HepG2 (cell line): ENCODE results near the gene FCRLA. TPM values are rescaled to one million over a fixed set of nuclear protein-coding genes. Genes with fewer than 3 reads are reported as not detected.
A peak's percentile ranks its signal among the peaks of the same experiment; 100 is the strongest.

ENCODE experiments used
- AGO2 ChIP-seq: fragments of 200-400 bp; formaldehyde crosslinking; optimal IDR thresholded peaks from 2 replicates; pipeline ENCODE3; 2017; ENCODE audit warnings: mild to moderate bottlenecking, low read depth, low read length, moderate library complexity
- ARNT2 ChIP-seq: sonication (generic); formaldehyde crosslinking; IDR thresholded peaks from 2 replicates; pipeline ENCODE4 v1.8.0; 2022; ENCODE audit warnings: mild to moderate bottlenecking, low read depth, missing genetic modification reagents, moderate library complexity
- CHD2 ChIP-seq: IDR thresholded peaks from 2 replicates; pipeline ENCODE4 v1.6.1; 2011; ENCODE audit warnings: low read depth, low read length, improper control_type of control experiment
- EED ChIP-seq: sonication (generic); formaldehyde crosslinking; IDR thresholded peaks from 2 replicates; pipeline ENCODE4 v1.5.0; 2020; ENCODE audit warnings: mild to moderate bottlenecking, missing genetic modification reagents
- NBN ChIP-seq: fragments of 450-650 bp; conservative IDR thresholded peaks from 2 replicates; pipeline ENCODE4 v1.6.1; 2017
- NCOR1 ChIP-seq: fragments of 200-600 bp; sonication (generic); IDR thresholded peaks from 2 replicates; pipeline ENCODE4 v1.7.0; 2017; ENCODE audit warnings: antibody characterized with exemption, low read length, borderline replicate concordance
- NFE2L2 ChIP-seq: fragments of 150-350 bp; IDR thresholded peaks from 2 replicates; pipeline ENCODE4 v1.6.1; 2014; ENCODE audit warnings: low read length
- PHF5A ChIP-seq: IDR thresholded peaks from one replicate; pipeline ENCODE4 v1.6.1; 2018; ENCODE audit warnings: low read depth, missing genetic modification reagents; ENCODE audit not compliant: unreplicated experiment
- SP5 ChIP-seq: IDR thresholded peaks from 2 replicates; pipeline ENCODE4 v1.6.1; 2016; ENCODE audit warnings: low read depth, borderline replicate concordance
- TRAFD1 ChIP-seq: sonication (generic); formaldehyde crosslinking; IDR thresholded peaks from 2 replicates; pipeline ENCODE4 v1.5.1; 2020; ENCODE audit warnings: missing genetic modification reagents, mild to moderate bottlenecking, borderline replicate concordance
- ZBTB3 ChIP-seq: sonication (generic); formaldehyde crosslinking; IDR thresholded peaks from 2 replicates; pipeline ENCODE4 v1.4.0; 2020; ENCODE audit warnings: low read depth, mild to moderate bottlenecking, moderate library complexity, missing genetic modification reagents, borderline replicate concordance
- ZBTB39 ChIP-seq: sonication (generic); formaldehyde crosslinking; IDR thresholded peaks from 2 replicates; pipeline ENCODE4 v1.5.0; 2020; ENCODE audit warnings: missing genetic modification reagents
- ZFX ChIP-seq: sonication (generic); formaldehyde crosslinking; IDR thresholded peaks from 2 replicates; pipeline ENCODE4 v1.4.0; 2020; ENCODE audit warnings: mild to moderate bottlenecking, low read depth, missing genetic modification reagents, moderate library complexity
- ZNF687 ChIP-seq: sonication (generic); formaldehyde crosslinking; IDR thresholded peaks from 2 replicates; pipeline ENCODE4 v1.5.1; 2020; ENCODE audit warnings: mild to moderate bottlenecking, missing genetic modification reagents, moderate library complexity
- ZNF782 ChIP-seq: sonication (generic); formaldehyde crosslinking; IDR thresholded peaks from 2 replicates; pipeline ENCODE4 v1.4.0; 2020; ENCODE audit warnings: missing genetic modification reagents, mild to moderate bottlenecking, borderline replicate concordance
- ZSCAN29 ChIP-seq: sonication (generic); formaldehyde crosslinking; conservative IDR thresholded peaks from 2 replicates; pipeline ENCODE4 v1.4.0; 2020; ENCODE audit warnings: mild to moderate bottlenecking, missing genetic modification reagents
- ZXDC ChIP-seq: sonication (generic); formaldehyde crosslinking; IDR thresholded peaks from 2 replicates; pipeline ENCODE4 v1.5.0; 2020; ENCODE audit warnings: mild to moderate bottlenecking, missing genetic modification reagents
- polyA plus RNA-seq, 8 experiments: library from polyadenylated mRNA; depleted of rRNA in 3 of 8; stranded (reverse) in 7 of 8; unstranded in 1 of 8; fragments of >200 nt; fragmentation: Illumina TruSeq in 4 of 8; extraction: Trizol in 4 of 8; gene quantifications; 2 replicates each; pipeline versions ENCODE4 v1.2.1 to v1.2.3, GENCODE V29; 2011 to 2016; ENCODE audit warnings: low read depth in 4 of 8, missing spikeins in 1 of 8, mixed read lengths in 1 of 8; ENCODE audit not compliant: insufficient read depth in 1 of 8
- total RNA-seq, 5 experiments: library from RNA; depleted of rRNA; stranded (reverse); fragments of >200 nt; fragmentation: Illumina TruSeq; extraction: Trizol; gene quantifications; 2 replicates each; pipeline ENCODE4 v1.2.3, GENCODE V29; 2016; ENCODE audit warnings: low read depth in 1 of 5

The FCRLA gene
- total and polyA plus RNA-seq, 2 of the 13 experiments (the other 11 are each of a cell fraction or from before 2014, with no cell fraction given), result not detected

- TF ChIP-seq ZBTB39 (CRISPR knock-in tag) (no peak), ZXDC (CRISPR knock-in tag) (no peak), EED (CRISPR knock-in tag) (no peak), ZSCAN29 (no peak), ARNT2 (CRISPR knock-in tag) (0 out of 2 replicates have a peak, but pooled peaks have one; percentile 45), NCOR1 (no peak), AGO2 (no peak), ZNF687 (CRISPR knock-in tag) (peak; percentile 70), ZFX (CRISPR knock-in tag) (peak; percentile 42), ZBTB3 (no peak), SP5 (CRISPR knock-in tag) (no peak), NFE2L2 (no peak), ZNF782 (no peak; the same call in 1 of the 2 replicates), CHD2 (peak; percentile 71; the same call in 1 of the 2 replicates), TRAFD1 (CRISPR knock-in tag) (no peak), PHF5A (no peak), NBN (no peak)
These were observed 19.6 kb downstream of the FCRLA start (continued) for GRCh38 chr1:161726473-161727255.
